Measurements from ENCODE around the gene DYNLL1.

DNA sequence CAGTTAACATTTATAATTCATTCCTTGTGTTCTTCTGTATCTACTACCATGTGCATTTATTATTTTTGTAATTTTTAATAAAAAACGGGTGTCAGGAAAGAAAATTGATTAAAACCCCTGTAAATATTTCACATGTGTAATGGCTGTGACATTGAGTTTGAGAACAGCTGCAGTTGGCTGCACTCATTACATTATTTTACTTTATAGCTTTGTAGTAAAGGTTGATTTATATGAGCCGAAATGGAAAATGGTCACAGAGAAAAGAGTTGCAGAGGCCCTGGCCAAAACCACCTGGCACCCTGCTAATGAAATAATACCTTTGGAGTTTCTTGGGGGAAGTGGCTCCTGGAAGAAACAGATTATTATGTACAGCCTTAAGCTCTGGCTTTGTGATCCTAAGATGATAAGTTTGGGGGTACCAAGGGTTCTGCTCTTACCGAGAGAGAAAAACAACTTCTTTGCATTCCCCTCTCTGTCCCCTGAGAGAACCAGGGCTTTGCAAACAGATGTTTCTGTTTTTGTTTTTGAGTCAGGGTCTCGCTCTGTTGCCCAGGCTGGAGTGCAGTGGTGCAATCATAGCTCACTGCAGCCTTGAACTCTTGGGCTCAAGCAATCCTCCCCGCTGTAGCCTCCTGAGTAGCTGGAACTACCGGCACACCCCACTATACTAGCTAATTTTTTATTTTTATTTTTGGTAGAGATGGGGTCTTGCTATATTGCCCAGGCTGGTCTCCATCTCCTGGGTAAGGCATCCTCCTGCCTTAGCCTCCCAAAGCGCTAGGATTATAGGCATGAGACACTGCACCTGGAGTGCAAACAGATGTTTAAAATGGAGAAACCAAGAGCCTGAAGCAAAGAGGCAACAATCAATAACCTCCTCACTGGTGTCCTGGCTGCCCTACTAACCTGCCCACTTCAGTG, 9.7 kb upstream of the DYNLL1 start:
- TF ChIP-seq POLR2A (IDR thresholded peaks at IDR 0.05) = no peak
- TF ChIP-seq, protein P1, sequence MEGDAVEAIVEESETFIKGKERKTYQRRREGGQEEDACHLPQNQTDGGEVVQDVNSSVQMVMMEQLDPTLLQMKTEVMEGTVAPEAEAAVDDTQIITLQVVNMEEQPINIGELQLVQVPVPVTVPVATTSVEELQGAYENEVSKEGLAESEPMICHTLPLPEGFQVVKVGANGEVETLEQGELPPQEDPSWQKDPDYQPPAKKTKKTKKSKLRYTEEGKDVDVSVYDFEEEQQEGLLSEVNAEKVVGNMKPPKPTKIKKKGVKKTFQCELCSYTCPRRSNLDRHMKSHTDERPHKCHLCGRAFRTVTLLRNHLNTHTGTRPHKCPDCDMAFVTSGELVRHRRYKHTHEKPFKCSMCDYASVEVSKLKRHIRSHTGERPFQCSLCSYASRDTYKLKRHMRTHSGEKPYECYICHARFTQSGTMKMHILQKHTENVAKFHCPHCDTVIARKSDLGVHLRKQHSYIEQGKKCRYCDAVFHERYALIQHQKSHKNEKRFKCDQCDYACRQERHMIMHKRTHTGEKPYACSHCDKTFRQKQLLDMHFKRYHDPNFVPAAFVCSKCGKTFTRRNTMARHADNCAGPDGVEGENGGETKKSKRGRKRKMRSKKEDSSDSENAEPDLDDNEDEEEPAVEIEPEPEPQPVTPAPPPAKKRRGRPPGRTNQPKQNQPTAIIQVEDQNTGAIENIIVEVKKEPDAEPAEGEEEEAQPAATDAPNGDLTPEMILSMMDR (IDR thresholded peaks at IDR 0.05) = no peak
- no peak for TF ChIP-seq EP300 (IDR thresholded peaks at IDR 0.05)
